DND-41 (cell line): ENCODE measurements around the gene BRF1.
"Not testable (repeated sequence)": the region's sequence is repeated elsewhere in the genome, so short reads cannot be mapped to it uniquely, and the experiment has no call there.

Source experiments
- ATAC-seq: fragments of 200-7000 bp; cut with Tn5 transposase; 3 replicates; pipeline ENCODE4 v1.9.1; 2021; ENCODE audit warnings: low read depth; ENCODE audit not compliant: insufficient read depth
- DNase-seq: peaks from one replicate; pipeline ENCODE4 v3.0.0-alpha.2; 2020
- H2AFZ ChIP-seq: 2 replicates; pipeline ENCODE4 v1.6.0; 2012; ENCODE audit warnings: low read depth, low read length
- H3K27ac ChIP-seq: 2 replicates; pipeline ENCODE4 v1.5.1; 2012; ENCODE audit warnings: low read length, inconsistent platforms
- H3K27me3 ChIP-seq: fragments of 200-600 bp; sonication (generic); 2 replicates; pipeline ENCODE4 v1.6.0; 2012; ENCODE audit warnings: low read length, mild to moderate bottlenecking, inconsistent platforms; ENCODE audit not compliant: insufficient read depth, poor library complexity
- H3K36me3 ChIP-seq: 2 replicates; pipeline ENCODE4 v1.5.1; 2012; ENCODE audit warnings: low read length, inconsistent platforms; ENCODE audit not compliant: insufficient read depth
- H3K4me1 ChIP-seq: 2 replicates; pipeline ENCODE4 v1.5.1; 2012; ENCODE audit warnings: mild to moderate bottlenecking, low read length; ENCODE audit not compliant: insufficient read depth
- H3K4me2 ChIP-seq: 2 replicates; pipeline ENCODE4 v1.6.0; 2012; ENCODE audit warnings: mild to moderate bottlenecking, moderate library complexity, low read length, inconsistent platforms; ENCODE audit not compliant: insufficient read depth
- H3K4me3 ChIP-seq, 2 experiments: fragments of 200-600 bp in 1 of 2; shearing (Covaris generic) in 1 of 2; 2 replicates each; pipeline ENCODE4 v1.5.1; 2012 to 2016; ENCODE audit warnings: inconsistent platforms in 2 of 2, low read length in 2 of 2, mild to moderate bottlenecking in 2 of 2, low read depth in 1 of 2, moderate library complexity in 1 of 2
- H3K79me2 ChIP-seq: 2 replicates; pipeline ENCODE4 v1.6.0; 2012; ENCODE audit warnings: low read length, inconsistent platforms; ENCODE audit not compliant: insufficient read depth
- H3K9ac ChIP-seq: 2 replicates; pipeline ENCODE4 v1.6.0; 2012; ENCODE audit warnings: low read depth, mild to moderate bottlenecking, inconsistent platforms, low read length, moderate library complexity
- H3K9me3 ChIP-seq: 2 replicates; pipeline ENCODE4 v1.5.1; 2012; ENCODE audit warnings: low read length, moderate library complexity, mild to moderate bottlenecking, inconsistent platforms; ENCODE audit not compliant: insufficient read depth, severe bottlenecking
- H4K20me1 ChIP-seq: 2 replicates; pipeline ENCODE4 v1.6.0; 2012; ENCODE audit warnings: low read length; ENCODE audit not compliant: insufficient read depth
- CTCF ChIP-seq: IDR thresholded peaks from 2 replicates; pipeline ENCODE4 v1.5.1; 2012; ENCODE audit warnings: borderline replicate concordance, low read length, moderate library complexity, mild to moderate bottlenecking; ENCODE audit not compliant: poor library complexity, severe bottlenecking; ENCODE audit errors: extremely low read depth
- EZH2 ChIP-seq: IDR thresholded peaks from 3 replicates; pipeline ENCODE4 v1.6.1; 2012; ENCODE audit warnings: borderline replicate concordance, low read depth, mild to moderate bottlenecking, moderate library complexity, low read length, inconsistent platforms; ENCODE audit not compliant: severe bottlenecking

BRF1 gene

GRCh38 chr14:105299654-105300541, 903 bp downstream of the BRF1 start:
- Histone ChIP-seq H3K9ac (peak overlapping the region; percentile 92), H3K27ac (peak overlapping the region; percentile 93), H3K9me3 (peaks cover 5% of the 10 kb centered on the region), H3K27me3 (no peaks in the 10 kb centered on the region), H3K79me2 (peaks cover 56% of the 10 kb centered on the region), H3K36me3 (no peaks in the 10 kb centered on the region; the same call in 1 of the 2 replicates), H3K4me1 (peaks cover 30% of the 10 kb centered on the region), H3K4me2 (peak overlapping the region; percentile 94), H3K4me3 (peak overlapping the region; percentile 78 to 88), H2AFZ (peak overlapping the region; percentile 95), H4K20me1 (peaks cover 7% of the 10 kb centered on the region; the same call in 1 of the 2 replicates)
- ATAC-seq (no peak), DNase-seq (no peak)
- TF ChIP-seq EZH2 (no peak), CTCF (no peak)

- H3K4me2 ChIP-seq, ATAC-seq, H2AFZ ChIP-seq, H3K36me3 ChIP-seq, H3K9me3 ChIP-seq, DNase-seq, H3K27ac ChIP-seq, H3K4me3 ChIP-seq, H3K9ac ChIP-seq, H3K27me3 ChIP-seq: not testable (repeated sequence)
- H4K20me1 ChIP-seq = peaks cover 33% of the 10 kb centered on the region
- H3K4me1 ChIP-seq = peaks cover 31% of the 10 kb centered on the region
- peaks cover 82% of the 10 kb centered on the region for H3K79me2 ChIP-seq
Observed at GRCh38 chr14:105297311-105297710, 3.5 kb downstream of the BRF1 start.

GRCh38 chr14:105294142-105294597, 6.6 kb downstream of the BRF1 start:
- H3K36me3 ChIP-seq = no peaks in the 10 kb centered on the region
- peaks cover 98% of the 10 kb centered on the region for H3K79me2 ChIP-seq
- no peak overlapping the region for H3K4me2 ChIP-seq
- DNase-seq (no peak), ATAC-seq (peak; percentile 50; the same call in 2 of the 3 replicates)
- no peak overlapping the region for H3K9ac ChIP-seq
- H3K27me3 ChIP-seq = no peaks in the 10 kb centered on the region
- TF ChIP-seq CTCF = no peak
- H3K9me3 ChIP-seq = no peaks in the 10 kb centered on the region
- peaks cover 48% of the 10 kb centered on the region for H4K20me1 ChIP-seq
- H3K4me1 ChIP-seq = peaks cover 13% of the 10 kb centered on the region
- H3K4me3 ChIP-seq = no peak overlapping the region
- peak overlapping the region; percentile 11 for H3K27ac ChIP-seq
- H2AFZ ChIP-seq = no peak overlapping the region
